Breast epithelium (tissue), 3 donors: Measurements from ENCODE around the gene CABLES2.

Experiments
- CTCF ChIP-seq, 3 donors: fragments of 450-650 bp; IDR thresholded peaks; one replicate each; pipeline ENCODE4 v1.5.1; 2016 to 2017; ENCODE audit warnings: antibody characterized with exemption in 3 of 3, mild to moderate bottlenecking in 3 of 3, moderate library complexity in 3 of 3
- POLR2A ChIP-seq: fragments of 450-650 bp; IDR thresholded peaks from one replicate; pipeline ENCODE4 v1.6.1; 2016; ENCODE audit warnings: antibody characterized with exemption, mild to moderate bottlenecking, moderate library complexity
- POLR2AphosphoS5 ChIP-seq, 3 donors: sonication (generic); formaldehyde crosslinking; IDR thresholded peaks; one replicate each; pipeline ENCODE4 v1.6.1; 2017; ENCODE audit warnings: antibody characterized with exemption in 3 of 3

DNA sequence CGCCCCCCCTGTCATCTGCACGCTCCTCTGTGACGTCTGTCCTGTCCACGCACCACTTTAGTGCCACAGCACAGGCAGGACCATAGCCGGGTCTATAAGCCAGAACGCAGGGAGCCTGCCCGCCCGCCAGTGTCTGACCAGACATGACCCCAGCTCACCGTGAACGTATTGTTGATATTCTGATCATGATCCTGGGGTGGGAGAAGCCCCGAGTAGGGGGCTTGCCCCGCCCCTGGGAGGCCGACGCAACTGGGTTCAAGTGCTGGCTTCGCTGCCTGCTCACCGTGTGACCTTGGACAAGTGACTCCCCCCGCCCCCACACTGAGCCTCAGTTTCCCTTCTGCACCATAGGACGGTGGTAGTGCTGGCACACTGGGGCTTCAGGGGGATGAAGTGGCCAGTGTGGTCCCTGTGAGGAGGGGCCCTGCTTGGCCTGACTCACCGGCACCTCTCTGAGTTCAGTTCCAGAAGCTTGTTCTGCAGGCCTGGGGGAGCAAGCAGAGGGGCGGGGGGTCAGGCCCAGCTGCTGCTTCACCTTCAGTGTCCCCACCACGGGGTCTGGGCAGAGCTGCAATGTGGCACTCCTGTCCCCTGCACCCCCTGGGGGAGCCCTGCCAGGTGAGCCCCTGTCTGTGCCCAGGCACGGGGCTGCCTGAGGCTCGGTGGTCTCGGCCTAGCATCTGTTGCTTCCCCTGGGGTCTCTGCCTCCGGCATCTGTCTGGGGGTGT is 11.1 kb upstream of the CABLES2 start:
- TF ChIP-seq CTCF (IDR thresholded peaks at IDR 0.05) (no peak), POLR2AphosphoS5 (IDR thresholded peaks at IDR 0.05) (no peak), POLR2A (no peak)
